Ramos (cell line): Measurements from ENCODE around the gene EVA1A.

Source experiments
- in situ Hi-C: fragments of 300-500 bp; cut with MboI; formaldehyde crosslinking; loops from one replicate; pipeline ENCODE4 v1.14.3; 2022; ENCODE audit warnings: low sequenced_read_pairs; ENCODE audit not compliant: unreplicated experiment

Gene EVA1A, protein sequence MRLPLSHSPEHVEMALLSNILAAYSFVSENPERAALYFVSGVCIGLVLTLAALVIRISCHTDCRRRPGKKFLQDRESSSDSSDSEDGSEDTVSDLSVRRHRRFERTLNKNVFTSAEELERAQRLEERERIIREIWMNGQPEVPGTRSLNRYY

DNA sequence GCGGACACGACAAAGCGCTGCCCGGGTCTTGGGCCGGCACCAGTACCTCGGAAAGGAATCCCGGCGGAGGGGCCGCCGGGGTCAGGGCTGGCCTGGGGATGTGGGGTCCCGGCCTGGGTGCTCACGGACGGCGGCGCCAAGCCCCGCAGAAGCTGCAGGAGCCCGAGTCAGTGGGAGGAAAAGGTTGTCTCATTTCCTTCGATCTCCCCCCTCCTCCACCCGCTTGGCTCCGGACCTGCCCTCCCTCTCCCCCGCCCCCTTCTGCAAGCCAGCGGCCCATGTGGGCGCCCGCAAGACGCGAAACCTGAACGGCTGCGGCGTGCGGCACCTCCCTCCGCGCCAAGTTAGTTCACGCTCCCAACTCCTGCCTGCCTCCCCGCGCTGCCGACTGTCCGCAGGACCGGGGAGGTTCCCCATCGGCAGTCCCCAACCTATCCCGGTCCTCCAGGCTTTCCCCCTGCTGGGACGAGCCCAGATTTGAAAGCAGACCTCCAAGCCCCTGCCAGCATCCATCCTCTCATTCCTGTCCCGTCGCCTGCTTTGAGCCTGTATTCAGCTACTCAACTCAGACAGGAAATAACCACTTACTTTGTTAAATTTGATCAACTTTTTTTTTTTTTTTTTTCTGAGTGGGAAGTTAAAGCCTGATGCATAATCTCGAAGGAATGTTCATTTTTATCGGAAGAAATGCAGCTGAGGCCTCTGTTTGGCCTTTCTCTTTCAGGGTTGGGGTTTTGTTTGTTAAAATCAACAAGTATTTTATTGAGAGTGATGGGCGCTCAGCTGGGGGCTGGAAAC, at the start of gene EVA1A:
Gene EVA1A, minus strand, starts transcription at position 172 of the 798 bp plus-strand sequence. CDS start 42,799 bp downstream, outside the sequence.
- in situ Hi-C loops = no loop called here

DNA sequence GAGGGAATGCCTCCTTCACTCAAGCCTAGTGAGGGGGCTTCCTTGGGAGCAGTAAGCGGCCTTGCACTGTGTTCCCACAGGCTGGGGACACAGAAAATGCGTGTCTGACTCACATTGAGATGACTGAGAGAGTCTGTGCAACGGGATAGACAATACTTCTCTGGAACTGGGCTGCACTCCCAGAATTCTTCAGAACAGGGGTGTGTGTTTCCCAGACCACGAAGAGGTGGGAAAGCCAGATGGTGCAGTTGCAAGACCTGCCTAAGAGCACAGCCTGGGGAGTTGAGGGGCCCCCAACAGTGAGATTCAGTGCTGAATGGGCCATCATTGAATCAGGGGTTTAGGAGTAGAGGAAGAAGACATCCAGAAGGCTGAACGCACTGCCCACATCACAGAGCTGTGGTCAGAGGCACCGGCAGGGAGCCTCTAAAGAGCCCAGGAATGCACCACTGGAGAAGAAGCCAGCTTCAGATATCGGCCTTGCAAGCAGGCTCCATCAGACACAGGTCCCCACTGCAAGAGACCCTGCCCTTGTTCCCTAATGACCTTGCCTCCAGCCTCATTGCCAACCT, 49.3 kb upstream of the EVA1A start:
- in situ Hi-C loops = loop anchor here (25.0 kb wide), 2 partner anchors 548 to 698 kb away; no protein-coding TSS in a partner anchor

DNA sequence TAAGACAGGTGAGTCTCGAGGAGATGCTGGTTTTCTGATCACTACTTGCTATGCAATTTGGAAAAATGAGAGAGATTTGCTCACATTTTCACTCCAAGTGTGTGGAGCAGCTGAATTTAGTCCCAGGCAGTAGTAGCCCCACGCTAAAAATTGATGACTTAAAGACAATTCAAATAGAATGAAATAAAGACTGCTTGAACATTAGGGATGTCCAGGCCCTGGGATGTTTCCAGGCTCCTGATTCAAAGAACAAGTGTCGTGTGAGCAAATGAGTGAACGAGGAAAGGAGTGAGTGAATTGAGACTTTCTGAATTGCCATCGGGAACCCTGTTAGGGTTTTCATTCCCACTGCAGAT, 48.6 kb upstream of the EVA1A start:
- in situ Hi-C loops = loop anchor here (25.0 kb wide), 2 partner anchors 547 to 697 kb away; no protein-coding TSS in a partner anchor

DNA sequence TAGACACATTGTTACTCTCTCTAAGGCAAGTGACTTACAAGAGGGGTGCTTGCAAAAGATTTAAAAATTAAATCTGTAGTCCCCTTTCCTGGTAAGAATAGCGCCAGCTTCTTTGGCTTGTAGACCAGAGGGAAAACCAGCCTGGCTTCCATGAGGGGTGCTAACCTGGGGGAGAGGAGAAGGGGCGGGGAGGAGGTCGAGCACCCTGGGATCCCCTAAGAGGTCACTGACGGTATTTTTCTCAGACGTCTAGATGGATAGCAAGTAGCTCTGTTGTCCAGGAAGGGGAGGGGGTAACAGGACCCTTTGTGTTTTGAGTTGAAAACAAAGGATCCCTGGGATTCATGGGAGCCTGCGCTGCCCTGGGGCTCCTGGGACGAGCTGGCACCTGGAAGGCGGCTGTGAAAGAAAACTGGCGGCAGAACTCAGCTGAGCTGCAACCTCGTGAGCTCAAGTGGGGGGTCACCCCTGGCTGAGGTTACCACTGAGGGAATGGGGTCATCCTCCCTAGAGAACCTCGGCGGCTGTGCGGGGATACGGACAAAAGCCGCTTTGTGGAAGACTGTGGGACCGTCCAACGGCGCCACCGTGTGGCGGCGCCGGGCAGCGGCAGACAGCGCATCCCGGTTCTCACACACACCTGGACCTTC, 48.1 kb upstream of the EVA1A start:
- in situ Hi-C loops = loop anchor here (25.0 kb wide), 2 partner anchors 547 to 697 kb away; no protein-coding TSS in a partner anchor

DNA sequence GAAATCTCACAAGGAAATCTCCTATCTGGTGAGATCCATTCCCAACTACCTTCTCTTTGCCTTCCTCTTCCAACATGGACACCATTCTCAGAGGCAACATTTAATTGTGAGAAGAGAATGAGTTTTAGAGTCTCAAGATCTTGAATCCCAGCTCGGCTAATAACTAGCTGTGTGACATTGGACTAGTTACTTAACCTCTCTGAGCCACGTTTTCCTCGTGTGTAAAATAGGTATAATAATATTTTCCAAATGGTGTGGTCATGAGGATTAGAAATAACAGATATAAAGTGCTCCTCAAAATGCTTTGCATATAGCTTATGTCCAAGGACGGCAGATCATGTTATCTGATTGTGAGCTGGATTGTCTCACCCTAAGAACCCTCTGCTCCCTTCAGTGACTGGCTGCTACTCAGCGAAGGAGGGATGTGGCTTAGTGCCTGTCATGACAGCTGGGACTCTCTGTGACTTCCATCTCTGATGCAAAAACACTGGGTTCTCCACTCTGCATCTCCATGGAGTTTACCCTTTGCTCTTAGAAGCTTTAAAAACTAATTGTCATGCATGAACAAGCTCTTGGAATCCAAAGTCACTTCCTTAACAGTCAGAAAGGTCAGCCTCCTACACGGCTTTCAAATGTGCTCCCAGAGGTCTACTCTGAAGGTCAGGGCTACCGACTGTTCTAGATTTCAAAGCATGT, 47.4 kb upstream of the EVA1A start:
- in situ Hi-C loops = loop anchor here (25.0 kb wide), 2 partner anchors 546 to 696 kb away; no protein-coding TSS in a partner anchor

DNA sequence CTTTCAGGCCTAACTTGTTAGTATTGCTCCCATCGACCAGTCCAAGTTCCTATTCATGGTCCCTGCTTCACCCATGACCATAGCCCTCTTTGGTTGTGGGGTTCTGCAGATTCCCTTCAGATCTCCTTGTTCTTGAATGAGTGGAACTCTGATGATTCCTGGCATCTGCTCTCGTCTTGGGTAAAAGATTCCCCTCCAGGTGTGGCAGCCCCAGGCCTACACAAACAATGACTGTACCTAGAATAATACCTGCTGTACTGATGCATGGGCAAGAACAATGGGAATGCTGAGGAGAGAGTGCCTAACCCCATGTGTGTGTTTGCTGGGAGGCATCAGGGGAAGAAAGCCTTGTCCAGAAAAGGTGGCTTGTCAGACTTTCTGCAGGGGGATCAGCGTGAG, 46.7 kb upstream of the EVA1A start:
- in situ Hi-C loops = loop anchor here (25.0 kb wide), 2 partner anchors 545 to 695 kb away; no protein-coding TSS in a partner anchor

DNA sequence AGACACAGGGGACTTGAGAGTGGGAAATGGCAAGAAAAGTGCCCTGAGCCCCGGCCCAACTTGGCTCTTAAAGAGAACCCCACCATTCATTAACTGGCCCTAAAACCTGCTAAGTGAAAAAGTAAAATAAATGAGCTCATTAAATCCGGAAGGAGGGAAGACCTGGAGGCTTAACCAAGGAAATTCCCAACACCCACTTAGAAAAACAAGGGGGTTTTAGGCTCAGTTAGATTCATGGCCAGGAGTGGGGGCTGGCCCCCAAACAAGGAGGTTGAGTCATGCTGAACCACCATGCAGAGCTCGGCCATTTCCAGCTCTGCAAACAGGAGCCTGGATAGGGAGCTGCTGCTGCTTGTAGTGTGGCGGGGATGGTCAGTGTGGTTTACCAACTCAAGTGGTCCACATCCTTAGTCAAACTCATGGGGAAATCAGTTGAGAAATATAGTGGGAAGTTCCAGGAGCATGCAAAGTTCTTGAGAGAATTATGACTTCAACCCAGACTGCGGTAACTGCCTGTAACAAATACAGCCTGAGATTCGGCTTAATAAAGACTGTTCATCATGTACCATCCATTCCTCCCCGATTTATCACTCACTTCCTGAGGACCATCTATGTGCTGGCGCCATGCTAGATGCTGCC, 46.1 kb upstream of the EVA1A start:
- in situ Hi-C loops = loop anchor here (25.0 kb wide), 2 partner anchors 545 to 695 kb away; no protein-coding TSS in a partner anchor

DNA sequence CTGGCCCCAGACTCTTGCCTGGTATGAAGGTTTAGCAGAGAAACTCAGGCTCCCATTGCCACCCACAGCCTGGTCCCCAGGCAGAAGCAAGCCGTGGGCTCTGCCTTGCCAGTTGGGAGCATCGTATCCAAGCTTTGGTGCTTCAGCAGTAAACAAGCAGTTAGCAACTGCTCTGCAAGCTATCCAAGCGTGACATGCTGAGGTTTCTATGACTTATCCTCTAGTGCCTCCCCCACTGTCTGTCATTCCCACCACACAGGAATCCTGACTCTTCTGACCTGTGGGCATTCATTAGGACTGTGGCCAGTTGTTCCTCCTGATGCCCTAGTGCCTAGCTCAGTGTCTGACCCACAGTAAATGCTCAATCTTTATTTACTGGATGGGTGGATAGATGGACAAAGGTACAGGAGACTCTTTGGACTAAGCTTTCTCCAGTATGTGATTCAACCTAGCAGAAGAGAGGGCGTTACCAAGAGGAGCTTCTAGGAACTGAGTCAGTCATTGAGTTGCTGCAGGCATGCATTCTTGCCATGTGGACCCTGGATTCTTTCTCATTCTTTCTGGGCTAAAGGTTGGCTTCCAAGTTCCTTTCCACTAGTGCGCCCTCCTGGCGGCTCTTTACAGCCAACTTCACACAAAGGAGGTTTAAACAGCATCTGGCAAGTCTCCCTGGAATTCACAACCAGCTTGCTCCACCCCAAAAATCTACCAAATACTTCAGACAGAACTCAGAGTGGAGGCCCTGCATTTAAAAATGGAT, 45.2 kb upstream of the EVA1A start:
- in situ Hi-C loops = loop anchor here (25.0 kb wide), 2 partner anchors 544 to 694 kb away; no protein-coding TSS in a partner anchor

DNA sequence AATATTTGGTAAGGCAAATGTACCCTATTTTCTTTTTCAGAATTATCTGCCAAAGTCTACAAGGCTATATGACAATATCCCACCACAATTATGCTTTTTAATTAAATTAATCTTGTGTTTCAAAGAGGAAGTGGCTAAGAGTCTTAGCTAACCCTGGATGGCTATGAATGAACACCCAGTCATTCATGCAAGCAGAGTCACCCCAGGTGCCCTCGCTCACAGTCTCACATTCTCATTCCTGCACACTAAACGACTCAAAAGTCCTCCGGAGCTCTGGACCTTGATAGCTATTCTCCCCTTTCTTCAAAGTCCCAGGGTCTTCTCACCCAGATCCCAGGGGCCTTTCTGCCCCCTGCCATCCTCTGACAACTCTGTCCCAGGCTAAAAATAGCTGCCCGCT, 43.7 kb upstream of the EVA1A start:
- in situ Hi-C loops = loop anchor here (25.0 kb wide), 2 partner anchors 542 to 692 kb away; no protein-coding TSS in a partner anchor

DNA sequence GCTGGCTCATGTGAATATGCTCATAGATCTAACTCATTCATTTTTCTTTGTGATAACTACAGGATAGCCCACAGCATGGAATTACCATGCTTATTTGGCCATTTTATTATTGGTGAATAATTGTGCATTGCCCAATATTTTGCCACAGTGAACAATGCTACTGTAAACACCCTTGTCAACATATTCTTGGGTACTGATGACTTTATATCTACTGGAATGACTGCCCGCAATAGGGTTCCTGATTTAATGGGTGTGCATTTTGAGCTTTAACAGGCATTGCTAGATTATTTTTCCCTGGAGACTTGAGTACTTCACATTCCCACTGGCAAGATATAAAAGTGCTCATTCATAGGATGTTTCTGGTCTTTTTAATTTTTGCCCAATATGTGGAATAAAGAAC, 42.7 kb upstream of the EVA1A start:
- in situ Hi-C loops = loop anchor here (25.0 kb wide), 2 partner anchors 541 to 691 kb away; no protein-coding TSS in a partner anchor

DNA sequence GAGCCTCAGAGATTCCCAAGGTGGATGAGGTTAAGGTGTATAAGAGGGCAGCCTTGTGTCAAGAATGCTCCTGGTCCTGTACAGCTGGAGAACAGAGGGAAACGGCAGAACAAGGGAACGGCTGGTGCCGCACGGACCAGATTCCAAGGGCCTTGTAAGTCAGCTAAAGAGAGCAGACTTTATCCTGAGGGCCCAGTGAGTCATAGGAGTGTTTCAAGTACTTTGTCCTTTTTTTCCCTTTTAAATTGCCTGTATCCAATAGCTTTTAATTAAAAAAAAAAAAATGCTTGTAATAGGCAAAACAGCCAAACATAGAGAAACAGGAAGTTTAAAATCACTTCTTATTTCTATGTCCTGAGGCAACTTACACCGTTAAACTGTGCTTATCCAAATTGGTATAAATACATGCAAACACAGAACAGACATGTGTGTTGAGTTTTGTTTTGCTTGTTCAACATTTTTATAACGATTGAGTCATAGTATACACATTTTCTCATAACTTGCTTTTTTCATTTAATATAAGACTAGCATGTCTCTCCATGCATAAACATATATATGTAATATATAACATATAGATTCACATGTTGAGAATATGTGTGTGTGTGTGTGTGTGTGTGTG, 42.1 kb upstream of the EVA1A start:
- in situ Hi-C loops = loop anchor here (25.0 kb wide), 2 partner anchors 541 to 691 kb away; no protein-coding TSS in a partner anchor

DNA sequence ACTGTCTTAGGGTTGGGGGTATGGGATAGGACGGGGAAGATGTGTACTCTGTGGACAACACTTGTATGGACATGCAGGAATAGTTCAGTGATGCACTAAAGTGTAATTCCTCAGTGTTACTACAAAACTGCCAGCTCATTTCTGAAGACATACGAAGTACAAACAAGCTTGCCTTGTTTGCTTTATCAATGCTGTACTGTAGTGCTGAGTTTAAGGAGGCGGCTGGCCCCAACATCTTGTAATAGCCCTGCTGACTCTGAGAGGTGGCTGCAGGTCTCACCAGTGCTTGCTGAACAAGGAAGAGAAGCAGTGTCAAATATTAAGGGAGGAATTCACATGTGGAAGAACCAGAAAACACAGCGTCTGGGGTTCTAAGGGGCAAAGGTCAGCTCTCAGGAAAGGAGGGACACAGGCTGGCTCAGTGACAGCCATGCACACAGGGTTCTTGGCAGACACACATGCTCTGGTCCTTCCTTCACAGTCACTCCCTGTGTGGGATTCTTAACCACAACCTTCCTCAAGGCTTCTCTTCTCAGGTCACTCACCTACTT, 39.8 kb upstream of the EVA1A start:
- in situ Hi-C loops = loop anchor here (25.0 kb wide), 2 partner anchors 538 to 688 kb away; no protein-coding TSS in a partner anchor

DNA sequence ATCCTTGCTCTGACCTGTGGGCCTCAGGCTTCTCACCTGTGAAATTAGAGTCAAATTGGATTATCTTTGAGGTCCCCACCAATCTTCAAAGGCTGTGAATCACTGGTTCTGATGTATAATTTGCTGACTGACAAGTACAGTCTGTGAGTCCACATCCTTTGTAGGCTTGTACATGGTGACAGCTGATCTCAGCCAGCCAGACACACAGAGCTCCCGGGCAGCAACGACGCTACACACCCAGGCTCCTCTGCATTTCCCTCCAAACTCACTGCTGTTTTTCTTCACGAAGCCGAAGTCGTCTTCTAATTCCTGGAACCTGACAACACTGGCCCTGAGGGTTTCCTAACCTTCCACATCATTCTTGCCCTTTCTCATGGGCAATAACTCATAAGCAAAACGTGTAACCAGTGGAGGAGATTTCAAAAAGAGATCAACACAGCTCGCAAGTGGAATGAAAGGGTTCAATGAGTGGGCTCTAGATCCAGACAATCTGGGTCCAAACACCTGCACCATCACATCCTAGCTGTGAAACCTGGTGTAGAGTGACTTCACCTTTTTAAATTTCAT, 37.9 kb upstream of the EVA1A start:
- in situ Hi-C loops = no loop called here

DNA sequence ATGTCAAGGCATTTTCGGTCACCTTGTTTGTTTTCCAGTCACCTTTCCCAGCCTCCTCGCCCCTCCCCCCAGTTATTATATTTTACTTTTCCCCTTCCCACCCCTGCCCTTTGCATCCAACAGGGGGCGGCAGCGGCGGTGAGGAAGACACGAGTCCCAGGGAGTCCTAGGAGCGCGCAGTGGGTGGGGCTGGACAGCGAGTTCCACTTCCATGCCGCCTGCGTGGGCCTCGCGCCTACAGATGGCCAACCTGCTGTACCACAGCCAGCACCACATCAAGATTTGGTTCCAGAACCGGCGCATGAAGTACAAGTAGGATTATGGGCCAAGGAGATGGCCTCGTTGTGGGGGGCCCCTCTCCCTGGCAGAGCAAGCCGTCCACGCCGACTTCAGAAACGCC, 37.2 kb upstream of the EVA1A start:
- in situ Hi-C loops = no loop called here

DNA sequence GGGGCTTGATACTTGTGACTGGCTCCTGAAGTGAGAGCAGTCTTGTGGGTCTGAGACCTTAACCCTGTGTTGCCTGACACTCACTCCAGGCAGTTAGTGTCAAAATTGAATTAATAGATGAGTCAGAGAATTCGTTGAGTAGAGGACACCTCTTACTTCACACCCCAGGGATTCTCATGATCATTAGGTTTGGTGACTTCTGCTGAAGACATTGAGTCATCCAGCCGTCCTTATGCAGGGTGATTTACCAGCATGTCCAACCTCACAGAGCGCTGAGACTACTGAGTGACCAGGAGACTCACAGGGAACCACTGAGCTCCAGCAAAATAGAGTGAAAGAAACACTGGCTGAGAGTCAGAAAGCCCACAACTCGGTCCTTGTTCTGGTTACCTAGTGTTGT, 36.0 kb upstream of the EVA1A start:
- in situ Hi-C loops = no loop called here

DNA sequence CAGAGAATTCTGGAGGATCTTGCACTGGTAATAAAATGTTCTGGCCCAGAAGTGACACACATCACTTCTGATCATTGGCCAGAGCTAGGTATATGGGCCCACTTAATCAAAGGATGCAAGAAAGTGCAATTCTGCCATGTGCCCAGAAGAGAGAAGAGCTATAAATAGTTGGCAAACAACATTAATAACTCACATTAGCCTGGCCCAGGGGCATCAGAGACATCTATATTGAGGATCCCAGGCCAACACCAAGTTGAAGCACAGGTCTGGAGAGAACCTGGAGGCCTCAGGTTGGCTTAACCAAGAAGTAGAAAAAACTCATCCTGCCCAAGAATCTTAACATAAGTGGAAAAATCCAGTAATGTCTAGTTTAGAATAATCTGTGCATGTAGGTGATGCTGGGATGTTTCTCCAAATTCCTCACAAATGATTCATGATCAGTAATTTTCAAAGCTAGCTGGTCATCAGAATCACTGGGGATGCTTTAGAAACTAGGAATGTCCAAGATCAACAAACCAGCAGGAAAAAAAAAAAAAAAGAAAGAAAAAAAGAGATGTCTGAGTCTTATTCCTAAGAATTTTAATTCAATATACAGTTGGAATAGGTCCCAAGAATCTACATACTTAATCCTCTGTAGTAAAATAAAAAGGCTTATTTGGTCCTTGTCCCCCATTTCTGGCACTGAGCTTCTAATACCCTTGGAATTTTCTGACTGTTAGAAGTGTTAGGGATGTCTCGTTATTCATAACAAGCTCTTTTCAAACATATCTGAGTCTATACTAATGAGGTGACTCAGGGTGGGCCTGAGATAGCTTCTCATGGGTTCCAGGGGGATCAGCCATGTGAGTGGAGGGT, 35.0 kb upstream of the EVA1A start:
- in situ Hi-C loops = no loop called here

DNA sequence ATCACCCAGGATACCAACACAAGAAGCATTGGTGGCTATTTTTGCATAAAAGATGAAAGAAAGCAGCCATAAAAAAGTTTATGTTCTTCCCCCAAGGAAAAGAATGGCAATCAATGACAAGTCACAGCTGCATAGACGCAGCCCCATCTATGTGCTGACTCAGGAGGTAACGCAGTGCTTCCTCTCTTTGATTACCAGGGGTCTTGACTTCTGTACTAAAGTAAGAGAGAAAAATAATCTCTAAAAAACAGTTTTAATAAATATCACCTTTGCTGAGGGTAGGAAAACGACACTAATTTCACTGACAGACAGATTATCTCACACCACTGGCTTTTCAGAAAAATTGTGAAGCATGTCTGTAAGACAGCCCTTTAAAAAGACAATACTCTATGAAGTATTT, 33.9 kb upstream of the EVA1A start:
- in situ Hi-C loops = no loop called here
